Stimulated activated naive CD8-positive, alpha-beta T cell treated with anti-CD3 and anti-CD28 coated beads, Interleukin-15, Interleukin-2, amounts not matched to agents 100 ng/mL and 50 ng/mL, for 24 hours (primary cell): ENCODE measurements around the gene PPP2R5E.

ENCODE experiments used
- H3K27ac Mint-ChIP-seq: one replicate; pipeline ENCODE4 v1.8.0; 2021; ENCODE audit warnings: mild to moderate bottlenecking, mixed read lengths
- H3K27me3 Mint-ChIP-seq: one replicate; pipeline ENCODE4 v1.8.0; 2021; ENCODE audit warnings: mixed read lengths
- H3K36me3 Mint-ChIP-seq: one replicate; pipeline ENCODE4 v1.8.0; 2021; ENCODE audit warnings: low read depth, mixed read lengths
- H3K4me1 Mint-ChIP-seq: one replicate; pipeline ENCODE4 v1.8.0; 2021; ENCODE audit warnings: low read depth, mixed read lengths
- H3K4me3 Mint-ChIP-seq: one replicate; pipeline ENCODE4 v1.8.0; 2021; ENCODE audit warnings: mild to moderate bottlenecking, mixed read lengths
- H3K9me3 Mint-ChIP-seq: one replicate; pipeline ENCODE4 v1.8.0; 2021; ENCODE audit warnings: mixed read lengths

The PPP2R5E gene

DNA sequence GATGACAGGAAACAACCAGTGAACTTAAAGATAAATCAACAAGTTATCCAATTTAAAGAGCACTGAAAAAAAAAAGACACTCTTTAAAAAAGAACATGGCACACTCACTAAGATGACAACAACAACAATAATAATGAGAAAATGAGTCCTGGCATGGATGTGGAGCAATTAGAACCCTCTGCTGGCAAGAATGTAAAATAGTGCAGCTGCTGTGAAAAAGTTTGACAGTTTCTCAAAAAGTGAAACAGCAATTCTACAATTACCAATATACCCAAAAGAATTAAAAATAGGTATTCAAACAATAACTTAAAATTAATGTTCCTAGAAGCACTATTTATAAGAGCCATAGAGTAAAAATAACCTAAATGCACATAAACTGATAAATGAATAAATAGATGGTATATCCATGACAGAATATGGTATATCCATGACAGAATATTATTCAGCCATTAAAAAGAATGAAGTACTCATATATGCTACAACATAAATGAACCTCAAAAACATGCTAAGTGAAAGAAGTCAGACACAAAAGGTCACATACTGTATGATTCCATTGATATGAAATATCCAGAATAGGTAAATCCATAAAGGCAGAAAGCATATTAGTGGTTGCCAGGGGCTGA lies 175.3 kb downstream of the PPP2R5E start:
- Mint-ChIP-seq H3K9me3 (peaks cover 24% of the 10 kb centered on the region), H3K27me3 (no peaks in the 10 kb centered on the region), H3K27ac (no peak overlapping the region), H3K4me1 (no peaks in the 10 kb centered on the region), H3K36me3 (peaks cover 29% of the 10 kb centered on the region), H3K4me3 (no peak overlapping the region)

DNA sequence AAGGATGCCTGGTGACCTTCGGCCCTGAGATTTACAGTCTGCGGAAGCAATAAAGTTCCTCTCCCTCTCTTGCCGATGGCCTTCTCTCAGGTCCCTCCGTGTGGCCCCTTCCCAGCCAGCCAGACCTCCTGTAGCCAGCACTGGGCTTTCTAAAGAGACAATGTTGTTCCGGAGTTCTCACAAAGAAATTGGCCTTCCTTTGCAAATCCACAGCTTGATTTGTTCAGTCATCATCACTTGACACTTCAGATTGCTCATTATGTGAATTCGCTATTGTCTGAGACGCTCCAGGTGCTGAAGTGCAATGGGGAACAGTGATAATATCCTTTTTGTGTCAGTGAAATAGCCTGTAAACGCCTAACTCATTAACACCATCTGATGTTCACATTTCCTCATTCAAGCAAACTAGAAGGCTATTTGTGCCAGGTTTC lies 180.8 kb downstream of the PPP2R5E start:
- Mint-ChIP-seq H3K4me3 (no peak overlapping the region), H3K27ac (no peak overlapping the region), H3K4me1 (no peaks in the 10 kb centered on the region), H3K27me3 (peaks cover 14% of the 10 kb centered on the region), H3K36me3 (no peaks in the 10 kb centered on the region), H3K9me3 (peaks cover 17% of the 10 kb centered on the region)

DNA sequence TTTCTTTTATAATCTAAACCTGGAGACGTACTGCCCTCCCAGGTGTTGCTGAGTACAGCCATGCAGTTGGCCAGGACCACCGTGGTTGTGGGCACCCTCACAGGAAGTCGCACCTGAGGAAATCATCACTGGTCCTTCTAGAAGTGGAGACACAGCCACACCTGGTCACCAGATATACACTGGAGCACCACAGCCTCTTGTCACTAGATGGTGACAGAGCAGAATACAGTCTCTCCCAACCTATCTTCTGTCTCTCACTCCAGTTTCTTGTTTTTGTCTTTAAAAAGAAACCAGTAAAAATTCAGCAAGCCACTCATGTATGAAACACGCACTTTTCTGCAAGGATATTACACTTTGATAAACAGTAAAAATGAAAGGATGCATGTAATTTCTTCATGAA lies 181.4 kb downstream of the PPP2R5E start:
- no peaks in the 10 kb centered on the region for H3K4me1 Mint-ChIP-seq
- H3K9me3 Mint-ChIP-seq: peaks cover 17% of the 10 kb centered on the region
- no peak overlapping the region for H3K4me3 Mint-ChIP-seq
- H3K27me3 Mint-ChIP-seq: peaks cover 14% of the 10 kb centered on the region
- H3K27ac Mint-ChIP-seq: no peak overlapping the region
- H3K36me3 Mint-ChIP-seq: no peaks in the 10 kb centered on the region

DNA sequence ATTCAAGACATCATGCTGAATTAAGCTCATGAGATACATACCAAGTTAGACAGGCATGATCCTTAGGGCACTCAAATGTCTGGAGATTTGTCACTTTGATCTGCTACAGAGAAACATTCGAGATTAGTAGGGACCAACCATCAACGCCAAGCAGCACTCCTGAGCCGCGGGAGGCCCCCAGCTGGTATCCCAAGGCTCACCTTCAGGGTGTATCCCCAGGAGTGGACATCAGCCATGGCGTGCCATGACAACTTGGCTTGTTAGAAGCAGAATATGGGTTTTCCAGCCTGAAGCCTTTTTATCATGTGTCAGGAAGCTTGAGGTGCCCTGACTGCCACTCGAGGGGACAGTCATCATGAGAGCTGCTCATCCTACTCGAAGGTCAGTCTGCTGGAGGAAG lies 185.3 kb downstream of the PPP2R5E start:
- Mint-ChIP-seq H3K4me1 (no peaks in the 10 kb centered on the region), H3K9me3 (peaks cover 4% of the 10 kb centered on the region), H3K27me3 (peaks cover 23% of the 10 kb centered on the region), H3K4me3 (no peak overlapping the region), H3K36me3 (no peaks in the 10 kb centered on the region), H3K27ac (no peak overlapping the region)

DNA sequence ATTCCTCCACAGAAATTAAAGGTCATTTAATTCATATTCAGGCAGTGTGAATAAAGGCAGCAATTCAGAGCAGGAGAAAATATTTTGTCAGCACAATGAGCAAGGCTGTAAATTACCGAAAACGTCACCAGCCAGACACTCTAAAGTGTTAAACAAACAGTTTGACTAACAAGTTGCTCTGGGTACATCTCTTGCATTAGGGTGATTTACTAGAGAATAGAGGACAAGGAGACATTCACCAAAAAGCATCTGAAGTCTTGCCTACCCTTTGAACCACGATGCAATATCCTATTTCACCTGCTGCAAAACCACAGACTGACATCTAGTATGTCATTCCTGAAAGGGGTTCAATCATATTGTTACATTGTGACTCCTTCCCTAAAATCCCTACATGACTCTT lies 197.4 kb downstream of the PPP2R5E start:
- H3K4me1 Mint-ChIP-seq: no peaks in the 10 kb centered on the region
- H3K36me3 Mint-ChIP-seq: no peaks in the 10 kb centered on the region
- H3K4me3 Mint-ChIP-seq: no peak overlapping the region
- H3K9me3 Mint-ChIP-seq: no peaks in the 10 kb centered on the region
- no peak overlapping the region for H3K27ac Mint-ChIP-seq
- H3K27me3 Mint-ChIP-seq: peaks cover 31% of the 10 kb centered on the region

DNA sequence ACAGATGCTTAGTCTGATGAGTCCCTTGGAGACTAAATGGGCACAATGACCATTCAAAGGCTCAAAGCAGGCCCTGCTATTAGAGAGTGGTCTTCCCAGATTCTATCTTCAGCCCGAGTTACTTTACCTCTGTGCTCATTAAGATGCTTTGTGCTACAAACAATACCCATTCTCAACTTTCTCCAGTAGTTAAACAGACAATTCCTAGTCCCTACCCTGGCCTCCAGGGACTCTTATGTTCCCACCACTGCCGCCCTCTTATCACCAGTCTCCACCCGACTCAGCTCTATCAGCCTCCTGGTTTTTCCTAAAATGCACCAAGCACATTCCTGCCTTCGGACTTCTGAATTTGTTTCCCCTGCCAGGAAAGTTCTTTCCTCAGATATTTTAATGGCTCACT lies 198.8 kb downstream of the PPP2R5E start:
- Mint-ChIP-seq H3K27ac (no peak overlapping the region), H3K4me3 (no peak overlapping the region), H3K4me1 (no peaks in the 10 kb centered on the region), H3K27me3 (peaks cover 36% of the 10 kb centered on the region), H3K9me3 (no peaks in the 10 kb centered on the region), H3K36me3 (no peaks in the 10 kb centered on the region)

DNA sequence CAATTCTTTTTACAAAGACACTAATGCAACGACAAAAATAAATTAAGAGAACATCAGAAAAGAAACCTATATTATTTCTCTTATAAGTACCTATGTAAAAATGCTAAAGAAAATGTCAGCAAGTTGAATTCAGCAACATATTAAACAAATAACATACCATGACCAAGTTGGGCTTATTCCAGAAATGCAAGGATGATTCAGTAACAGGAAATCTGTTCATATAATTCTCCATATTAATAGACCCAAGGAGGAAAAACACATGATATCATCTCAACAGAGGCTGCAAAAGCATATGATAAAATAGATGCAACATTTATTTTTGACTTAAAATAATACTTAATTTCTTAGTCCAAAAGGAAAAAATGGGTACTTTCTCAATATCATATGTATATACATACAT lies 199.3 kb downstream of the PPP2R5E start:
- H3K36me3 Mint-ChIP-seq: no peaks in the 10 kb centered on the region
- peaks cover 36% of the 10 kb centered on the region for H3K27me3 Mint-ChIP-seq
- no peaks in the 10 kb centered on the region for H3K4me1 Mint-ChIP-seq
- H3K9me3 Mint-ChIP-seq: peaks cover under 1% of the 10 kb centered on the region
- H3K4me3 Mint-ChIP-seq: no peak overlapping the region
- no peak overlapping the region for H3K27ac Mint-ChIP-seq

DNA sequence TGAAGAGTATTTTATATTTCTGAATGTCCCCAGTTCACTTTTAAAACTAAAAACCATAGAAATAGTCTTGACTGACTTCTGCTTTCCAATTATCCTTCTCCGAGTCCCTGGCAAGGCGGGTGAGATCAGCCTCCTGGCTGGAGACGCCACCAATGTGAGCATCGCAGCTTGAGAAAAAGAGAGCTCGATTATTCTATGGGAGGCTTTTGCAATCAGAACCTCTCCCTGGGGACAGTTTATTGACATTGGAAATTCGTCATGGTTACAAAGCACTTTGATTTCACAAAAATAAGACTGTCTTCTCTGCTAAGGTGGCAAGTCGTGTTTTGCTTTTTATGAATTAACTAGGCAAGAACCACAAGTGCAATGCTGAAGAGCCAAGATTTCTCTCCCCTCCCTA lies 200.8 kb downstream of the PPP2R5E start:
- H3K9me3 Mint-ChIP-seq: peaks cover 3% of the 10 kb centered on the region
- no peaks in the 10 kb centered on the region for H3K36me3 Mint-ChIP-seq
- H3K27ac Mint-ChIP-seq: no peak overlapping the region
- H3K4me3 Mint-ChIP-seq: no peak overlapping the region
- H3K27me3 Mint-ChIP-seq: peaks cover 28% of the 10 kb centered on the region
- H3K4me1 Mint-ChIP-seq: no peaks in the 10 kb centered on the region

DNA sequence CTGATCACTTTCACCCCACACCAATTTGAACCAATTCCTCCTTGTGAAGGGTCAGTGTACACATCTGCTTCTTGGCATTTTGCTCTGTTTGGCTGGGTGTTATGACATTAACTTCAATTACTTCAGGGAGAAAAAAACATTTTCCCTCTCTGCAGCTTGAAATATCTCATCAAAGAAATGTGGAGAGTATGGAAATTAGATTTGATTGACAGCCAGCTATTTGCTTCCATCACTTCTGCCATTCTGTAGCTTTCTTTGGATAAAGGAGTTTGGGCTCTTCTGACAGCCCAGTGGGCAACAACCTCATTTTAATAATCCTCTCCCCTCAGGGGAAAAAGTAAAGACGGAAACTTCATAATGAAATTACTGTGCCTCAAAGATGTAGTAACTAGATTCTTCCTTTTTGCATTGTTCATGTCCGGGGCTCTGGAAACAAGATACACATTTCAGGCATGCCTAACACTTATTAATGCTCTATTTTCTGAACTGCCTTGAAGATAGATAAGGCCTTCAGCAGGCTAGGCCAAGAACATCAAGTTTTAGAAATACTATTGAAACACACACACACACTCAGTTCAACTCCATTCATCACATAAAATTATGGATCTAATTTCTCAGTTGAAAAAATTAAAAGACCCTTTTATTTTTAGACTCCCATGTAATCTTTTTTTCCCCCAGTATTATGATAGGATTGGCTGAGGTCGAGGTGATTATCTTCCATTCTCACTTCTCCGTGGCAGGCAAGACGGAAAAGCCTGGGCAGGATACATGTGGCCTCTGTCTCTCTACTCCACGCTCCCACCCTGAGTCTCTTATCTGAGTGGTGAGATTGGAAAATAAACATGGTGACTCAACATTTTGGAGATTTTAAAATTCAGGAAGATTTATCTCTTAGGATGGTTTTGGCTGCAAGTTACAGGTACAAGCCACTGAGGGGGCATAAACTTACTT lies 214.1 kb downstream of the PPP2R5E start:
- Mint-ChIP-seq H3K4me3 (no peak overlapping the region), H3K27ac (no peak overlapping the region), H3K4me1 (no peaks in the 10 kb centered on the region), H3K36me3 (no peaks in the 10 kb centered on the region), H3K9me3 (no peaks in the 10 kb centered on the region), H3K27me3 (peaks cover 27% of the 10 kb centered on the region)

DNA sequence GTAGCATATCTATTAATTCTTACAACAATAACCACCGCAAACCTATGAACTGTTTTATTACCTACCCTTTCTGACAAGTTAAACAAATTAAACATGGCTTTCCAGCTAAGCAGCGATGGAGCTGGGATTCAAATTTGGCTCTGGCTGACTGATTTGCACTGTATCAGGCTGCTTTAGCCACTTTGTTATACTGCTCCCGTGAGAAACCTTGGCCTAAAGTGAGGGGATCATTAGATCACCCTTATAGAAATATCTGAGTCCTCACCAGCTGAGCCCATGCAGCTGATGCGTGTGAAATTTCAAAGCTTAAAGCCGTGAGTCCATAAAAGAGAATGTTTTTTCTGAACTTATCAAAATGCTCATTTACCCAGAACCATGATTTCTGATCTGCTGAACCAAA lies 216.3 kb downstream of the PPP2R5E start:
- H3K36me3 Mint-ChIP-seq: no peaks in the 10 kb centered on the region
- H3K9me3 Mint-ChIP-seq: no peaks in the 10 kb centered on the region
- H3K4me3 Mint-ChIP-seq: no peak overlapping the region
- H3K27ac Mint-ChIP-seq: no peak overlapping the region
- H3K4me1 Mint-ChIP-seq: no peaks in the 10 kb centered on the region
- H3K27me3 Mint-ChIP-seq: peaks cover 16% of the 10 kb centered on the region

DNA sequence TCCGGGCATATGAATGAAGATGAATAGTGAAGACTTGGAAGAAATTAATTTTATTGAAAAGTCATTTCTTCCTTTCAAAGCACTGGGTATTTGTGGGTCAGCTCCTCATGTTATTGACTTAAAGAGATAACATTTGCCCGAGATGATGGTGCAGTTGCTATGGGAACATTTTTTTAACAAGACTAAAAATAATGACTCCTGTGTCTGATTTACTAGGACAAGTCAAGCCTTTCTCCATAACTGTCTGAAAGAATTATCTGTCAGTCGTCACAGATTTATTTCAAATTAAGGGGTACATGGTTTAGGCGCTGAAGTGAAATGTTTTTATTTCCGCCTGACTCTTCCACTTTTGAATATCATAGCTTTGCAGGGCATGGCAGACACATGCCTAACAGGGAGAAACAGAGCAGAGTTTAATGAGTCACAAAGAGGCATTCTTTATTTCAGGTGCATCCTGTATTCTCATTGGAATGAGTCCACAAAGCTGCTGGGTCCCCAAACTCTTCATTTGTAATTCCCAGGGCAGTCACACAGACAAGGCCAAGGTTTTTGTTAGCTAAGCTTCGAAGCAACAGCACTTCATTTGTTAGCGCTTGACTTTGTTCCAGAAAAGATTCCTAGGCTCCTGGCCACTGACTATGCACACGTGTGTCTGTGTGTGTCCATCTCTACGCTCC lies 220.1 kb downstream of the PPP2R5E start:
- H3K36me3 Mint-ChIP-seq: no peaks in the 10 kb centered on the region
- H3K27ac Mint-ChIP-seq: no peak overlapping the region
- no peaks in the 10 kb centered on the region for H3K9me3 Mint-ChIP-seq
- H3K4me3 Mint-ChIP-seq: no peak overlapping the region
- peaks cover 13% of the 10 kb centered on the region for H3K27me3 Mint-ChIP-seq
- H3K4me1 Mint-ChIP-seq: no peaks in the 10 kb centered on the region

DNA sequence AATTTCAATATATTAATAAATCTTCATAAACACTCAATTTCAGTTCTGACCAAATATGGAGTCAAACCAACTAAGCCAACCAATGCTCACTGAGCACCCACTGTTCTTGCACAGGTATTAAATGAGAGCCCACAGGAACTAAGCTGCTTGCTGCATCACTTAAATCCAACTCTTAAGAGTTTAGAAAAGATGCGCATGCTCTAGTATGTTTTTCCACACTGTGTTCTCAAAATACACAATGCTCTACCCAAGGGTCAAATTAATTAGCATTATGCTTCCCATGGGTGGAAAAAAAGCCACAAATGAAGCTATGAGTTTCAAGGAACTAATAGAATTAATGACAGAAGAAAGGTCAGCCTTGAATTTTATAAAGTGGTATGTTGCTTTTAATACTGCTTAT lies 220.7 kb downstream of the PPP2R5E start:
- H3K27ac Mint-ChIP-seq: no peak overlapping the region
- no peaks in the 10 kb centered on the region for H3K4me1 Mint-ChIP-seq
- no peaks in the 10 kb centered on the region for H3K9me3 Mint-ChIP-seq
- H3K36me3 Mint-ChIP-seq: no peaks in the 10 kb centered on the region
- H3K4me3 Mint-ChIP-seq: no peak overlapping the region
- peaks cover 15% of the 10 kb centered on the region for H3K27me3 Mint-ChIP-seq
